ENCODE results near the gene STK17A.

Gene STK17A

DNA sequence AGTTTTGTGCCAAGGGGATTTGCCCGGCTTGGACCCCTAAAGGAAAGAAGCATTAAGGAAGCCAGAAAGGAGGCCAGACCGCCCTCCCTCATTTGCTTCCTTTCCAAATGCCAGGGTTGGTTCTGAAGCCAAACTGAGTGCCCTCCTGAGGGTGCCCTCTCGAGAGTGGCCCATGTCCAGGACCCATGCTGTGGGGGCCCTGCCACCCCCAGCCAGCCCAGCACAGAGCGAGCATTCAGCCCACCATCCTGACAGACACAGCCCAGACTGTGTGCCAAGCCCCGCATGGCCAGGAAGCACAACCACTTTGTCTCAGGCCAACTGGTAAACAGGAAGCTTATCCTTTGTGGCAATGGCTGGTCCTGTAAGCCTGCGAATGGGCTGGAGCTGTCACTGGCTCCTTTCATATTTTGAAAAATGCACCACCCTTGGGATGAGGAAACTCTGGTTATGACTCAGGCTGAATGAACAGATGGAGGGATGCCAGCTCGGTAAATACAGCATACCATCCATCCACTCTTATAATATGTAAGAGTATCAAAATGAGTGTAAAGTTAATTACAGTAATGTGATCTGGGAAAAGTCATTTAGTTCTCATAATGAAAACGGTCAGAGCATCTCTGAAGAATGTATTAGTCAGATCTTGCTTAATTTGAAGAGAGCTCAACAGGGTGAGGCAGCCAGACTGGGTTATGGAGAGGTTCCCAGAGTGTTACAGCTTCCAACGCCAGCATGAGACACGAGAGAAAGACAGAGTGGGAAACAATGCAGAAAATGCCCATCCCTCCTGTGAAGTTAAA, 65.0 kb downstream of the STK17A start (continued):
- TF ChIP-seq, protein P1, sequence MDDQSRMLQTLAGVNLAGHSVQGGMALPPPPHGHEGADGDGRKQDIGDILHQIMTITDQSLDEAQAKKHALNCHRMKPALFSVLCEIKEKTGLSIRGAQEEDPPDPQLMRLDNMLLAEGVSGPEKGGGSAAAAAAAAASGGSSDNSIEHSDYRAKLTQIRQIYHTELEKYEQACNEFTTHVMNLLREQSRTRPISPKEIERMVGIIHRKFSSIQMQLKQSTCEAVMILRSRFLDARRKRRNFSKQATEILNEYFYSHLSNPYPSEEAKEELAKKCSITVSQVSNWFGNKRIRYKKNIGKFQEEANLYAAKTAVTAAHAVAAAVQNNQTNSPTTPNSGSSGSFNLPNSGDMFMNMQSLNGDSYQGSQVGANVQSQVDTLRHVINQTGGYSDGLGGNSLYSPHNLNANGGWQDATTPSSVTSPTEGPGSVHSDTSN (CRISPR knock-in tag; IDR thresholded peaks at IDR 0.05), result no peak
- no peak for TF ChIP-seq REPIN1 (tag by site-specific recombination; IDR thresholded peaks at IDR 0.05; ENCODE audit: low read depth)
- TF ChIP-seq, protein P2, sequence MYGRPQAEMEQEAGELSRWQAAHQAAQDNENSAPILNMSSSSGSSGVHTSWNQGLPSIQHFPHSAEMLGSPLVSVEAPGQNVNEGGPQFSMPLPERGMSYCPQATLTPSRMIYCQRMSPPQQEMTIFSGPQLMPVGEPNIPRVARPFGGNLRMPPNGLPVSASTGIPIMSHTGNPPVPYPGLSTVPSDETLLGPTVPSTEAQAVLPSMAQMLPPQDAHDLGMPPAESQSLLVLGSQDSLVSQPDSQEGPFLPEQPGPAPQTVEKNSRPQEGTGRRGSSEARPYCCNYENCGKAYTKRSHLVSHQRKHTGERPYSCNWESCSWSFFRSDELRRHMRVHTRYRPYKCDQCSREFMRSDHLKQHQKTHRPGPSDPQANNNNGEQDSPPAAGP (tag by site-specific recombination; IDR thresholded peaks at IDR 0.05), result peak; percentile 59; the same call in 1 of the 2 replicates
- TF ChIP-seq ZNF24 (tag by site-specific recombination; IDR thresholded peaks at IDR 0.05), result peak; percentile 56; the same call in 1 of the 2 replicates
- 0 out of 2 replicates have a peak, but pooled peaks have one; percentile 25 for TF ChIP-seq ZNF558 (tag by site-specific recombination; IDR thresholded peaks at IDR 0.05)
- TF ChIP-seq ZNF184 (tag by site-specific recombination; IDR thresholded peaks at IDR 0.05), result peak; percentile 87

DNA sequence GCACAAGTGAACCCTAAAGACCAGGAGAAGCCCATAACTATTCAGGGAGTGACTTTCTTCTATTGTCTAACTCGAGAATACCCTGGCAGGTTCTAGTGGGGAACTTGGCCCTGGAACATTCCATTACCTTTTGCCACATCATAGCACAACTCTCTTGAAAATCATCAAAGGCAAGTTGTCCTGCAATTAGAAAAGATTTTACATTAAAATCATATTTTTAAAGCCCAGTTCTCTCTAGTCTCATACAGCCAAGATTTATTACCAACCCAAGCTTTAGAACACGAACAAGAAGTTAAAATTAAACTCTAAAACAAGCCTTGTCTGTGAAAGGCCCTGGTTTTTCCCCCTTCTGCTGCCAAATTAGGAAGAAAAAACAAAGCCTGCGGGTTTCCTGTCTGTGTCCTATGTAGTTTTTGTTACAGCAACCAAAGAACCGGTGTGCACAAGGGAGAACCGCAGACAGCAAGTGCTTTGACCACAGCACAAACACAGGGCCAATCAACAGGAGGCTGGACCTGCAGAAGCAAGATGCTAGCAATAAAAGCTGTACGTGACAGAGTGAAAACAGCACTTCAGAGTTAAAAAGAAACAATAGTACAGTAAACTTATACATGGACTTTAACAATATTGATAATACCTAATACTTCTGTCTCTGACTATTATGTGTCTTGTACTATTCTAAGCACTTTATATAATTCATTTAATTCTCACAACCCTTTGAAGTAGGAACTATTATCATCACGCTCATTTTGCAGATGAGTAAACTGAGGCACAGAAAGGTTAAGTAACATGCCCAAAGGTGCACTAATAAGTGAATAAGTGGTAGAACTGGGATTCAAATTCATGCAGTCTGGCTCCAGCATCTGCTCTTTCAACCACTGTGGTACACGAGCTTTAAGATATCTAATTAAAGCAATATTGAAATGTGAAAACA, 65.8 kb downstream of the STK17A start:
- TF ChIP-seq SCRT2 (tag by site-specific recombination; IDR thresholded peaks at IDR 0.05) (peak; percentile 8; the same call in 1 of the 2 replicates), ZNF274 (IDR thresholded peaks at IDR 0.05; ENCODE audit: low read length) (no peak), ZNF274 (tag by site-specific recombination; IDR thresholded peaks at IDR 0.05; ENCODE audit: borderline replicate concordance) (no peak), ZNF76 (tag by site-specific recombination; IDR thresholded peaks at IDR 0.05; ENCODE audit: borderline replicate concordance, low read depth) (no peak), HOXA7 (CRISPR knock-in tag; IDR thresholded peaks at IDR 0.05; ENCODE audit: borderline replicate concordance) (no peak), ZNF529 (tag by site-specific recombination; IDR thresholded peaks at IDR 0.05; ENCODE audit: insufficient replicate concordance) (no peak), ZNF112 (tag by site-specific recombination; IDR thresholded peaks at IDR 0.05) (no peak), ZNF600 (tag by site-specific recombination; IDR thresholded peaks at IDR 0.05) (0 out of 2 replicates have a peak, but pooled peaks have one; percentile 4), ZNF596 (tag by site-specific recombination; IDR thresholded peaks at IDR 0.05) (no peak), ZNF629 (tag by site-specific recombination; IDR thresholded peaks at IDR 0.05) (no peak), ZNF776 (tag by site-specific recombination; IDR thresholded peaks at IDR 0.05; ENCODE audit: borderline replicate concordance) (no peak), KLF10 (tag by site-specific recombination; IDR thresholded peaks at IDR 0.05) (no peak)
- TF ChIP-seq, protein P3, sequence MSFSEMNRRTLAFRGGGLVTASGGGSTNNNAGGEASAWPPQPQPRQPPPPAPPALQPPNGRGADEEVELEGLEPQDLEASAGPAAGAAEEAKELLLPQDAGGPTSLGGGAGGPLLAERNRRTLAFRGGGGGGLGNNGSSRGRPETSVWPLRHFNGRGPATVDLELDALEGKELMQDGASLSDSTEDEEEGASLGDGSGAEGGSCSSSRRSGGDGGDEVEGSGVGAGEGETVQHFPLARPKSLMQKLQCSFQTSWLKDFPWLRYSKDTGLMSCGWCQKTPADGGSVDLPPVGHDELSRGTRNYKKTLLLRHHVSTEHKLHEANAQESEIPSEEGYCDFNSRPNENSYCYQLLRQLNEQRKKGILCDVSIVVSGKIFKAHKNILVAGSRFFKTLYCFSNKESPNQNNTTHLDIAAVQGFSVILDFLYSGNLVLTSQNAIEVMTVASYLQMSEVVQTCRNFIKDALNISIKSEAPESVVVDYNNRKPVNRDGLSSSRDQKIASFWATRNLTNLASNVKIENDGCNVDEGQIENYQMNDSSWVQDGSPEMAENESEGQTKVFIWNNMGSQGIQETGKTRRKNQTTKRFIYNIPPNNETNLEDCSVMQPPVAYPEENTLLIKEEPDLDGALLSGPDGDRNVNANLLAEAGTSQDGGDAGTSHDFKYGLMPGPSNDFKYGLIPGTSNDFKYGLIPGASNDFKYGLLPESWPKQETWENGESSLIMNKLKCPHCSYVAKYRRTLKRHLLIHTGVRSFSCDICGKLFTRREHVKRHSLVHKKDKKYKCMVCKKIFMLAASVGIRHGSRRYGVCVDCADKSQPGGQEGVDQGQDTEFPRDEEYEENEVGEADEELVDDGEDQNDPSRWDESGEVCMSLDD (tag by site-specific recombination; IDR thresholded peaks at IDR 0.05), result no peak
- Histone ChIP-seq H3K4me1 (ENCODE audit: control insufficient read depth, insufficient read depth, low read length) (0 out of 2 replicates have a peak, but pooled peaks cover 6% of the 10 kb centered on the region), H3K9me3 (ENCODE audit: control insufficient read depth, insufficient read depth, low read depth, low read length) (no peaks in the 10 kb centered on the region), H3K36me3 (ENCODE audit: control insufficient read depth in 2 of 2, insufficient read depth in 1 of 2, low read length in 2 of 2) (peaks cover 3 to 38% of the 10 kb centered on the region in 2 experiments; a peak in 2 of 3 replicates), H3K27ac (ENCODE audit: extremely low read depth, low read depth, low read length) (no peak overlapping the region), H3K4me3 (ENCODE audit: low read depth, low read length) (no peak overlapping the region)
- ChIA-PET POLR2A (interaction anchor here (2.2 kb wide), 1 partner anchor 66 kb away, joined by 11 read pairs; the partner anchor contains the start of gene STK17A), CTCF (interaction anchor here (0.6 to 0.9 kb wide), 2 partner anchors 13 to 52 kb away, joined by 3 to 4 read pairs; no protein-coding TSS in a partner anchor)
